DND-41 (cell line): ENCODE measurements around the gene AP3S1.

Experiments
- ATAC-seq: fragments of 200-7000 bp; cut with Tn5 transposase; 3 replicates; pipeline ENCODE4 v1.9.1; 2021; ENCODE audit warnings: low read depth; ENCODE audit not compliant: insufficient read depth
- DNase-seq: peaks from one replicate; pipeline ENCODE4 v3.0.0-alpha.2; 2020
- H2AFZ ChIP-seq: 2 replicates; pipeline ENCODE4 v1.6.0; 2012; ENCODE audit warnings: low read depth, low read length
- H3K27ac ChIP-seq: 2 replicates; pipeline ENCODE4 v1.5.1; 2012; ENCODE audit warnings: low read length, inconsistent platforms
- H3K27me3 ChIP-seq: fragments of 200-600 bp; sonication (generic); 2 replicates; pipeline ENCODE4 v1.6.0; 2012; ENCODE audit warnings: low read length, mild to moderate bottlenecking, inconsistent platforms; ENCODE audit not compliant: insufficient read depth, poor library complexity
- H3K36me3 ChIP-seq: 2 replicates; pipeline ENCODE4 v1.5.1; 2012; ENCODE audit warnings: low read length, inconsistent platforms; ENCODE audit not compliant: insufficient read depth
- H3K4me1 ChIP-seq: 2 replicates; pipeline ENCODE4 v1.5.1; 2012; ENCODE audit warnings: mild to moderate bottlenecking, low read length; ENCODE audit not compliant: insufficient read depth
- H3K4me2 ChIP-seq: 2 replicates; pipeline ENCODE4 v1.6.0; 2012; ENCODE audit warnings: mild to moderate bottlenecking, moderate library complexity, low read length, inconsistent platforms; ENCODE audit not compliant: insufficient read depth
- H3K4me3 ChIP-seq, 2 experiments: fragments of 200-600 bp in 1 of 2; shearing (Covaris generic) in 1 of 2; 2 replicates each; pipeline ENCODE4 v1.5.1; 2012 to 2016; ENCODE audit warnings: inconsistent platforms in 2 of 2, low read length in 2 of 2, mild to moderate bottlenecking in 2 of 2, low read depth in 1 of 2, moderate library complexity in 1 of 2
- H3K79me2 ChIP-seq: 2 replicates; pipeline ENCODE4 v1.6.0; 2012; ENCODE audit warnings: low read length, inconsistent platforms; ENCODE audit not compliant: insufficient read depth
- H3K9ac ChIP-seq: 2 replicates; pipeline ENCODE4 v1.6.0; 2012; ENCODE audit warnings: low read depth, mild to moderate bottlenecking, inconsistent platforms, low read length, moderate library complexity
- H3K9me3 ChIP-seq: 2 replicates; pipeline ENCODE4 v1.5.1; 2012; ENCODE audit warnings: low read length, moderate library complexity, mild to moderate bottlenecking, inconsistent platforms; ENCODE audit not compliant: insufficient read depth, severe bottlenecking
- H4K20me1 ChIP-seq: 2 replicates; pipeline ENCODE4 v1.6.0; 2012; ENCODE audit warnings: low read length; ENCODE audit not compliant: insufficient read depth
- CTCF ChIP-seq: IDR thresholded peaks from 2 replicates; pipeline ENCODE4 v1.5.1; 2012; ENCODE audit warnings: borderline replicate concordance, low read length, moderate library complexity, mild to moderate bottlenecking; ENCODE audit not compliant: poor library complexity, severe bottlenecking; ENCODE audit errors: extremely low read depth
- EZH2 ChIP-seq: IDR thresholded peaks from 3 replicates; pipeline ENCODE4 v1.6.1; 2012; ENCODE audit warnings: borderline replicate concordance, low read depth, mild to moderate bottlenecking, moderate library complexity, low read length, inconsistent platforms; ENCODE audit not compliant: severe bottlenecking

AP3S1 gene

GRCh38 chr5:115869256-115869795 lies 27.6 kb downstream of the AP3S1 start:
- Histone ChIP-seq H2AFZ (no peak overlapping the region), H3K4me1 (no peaks in the 10 kb centered on the region), H3K79me2 (peaks cover 6% of the 10 kb centered on the region), H3K9me3 (no peaks in the 10 kb centered on the region), H3K27ac (no peak overlapping the region), H3K36me3 (peaks cover 27% of the 10 kb centered on the region; the same call in 1 of the 2 replicates), H4K20me1 (peaks cover 5% of the 10 kb centered on the region; the same call in 1 of the 2 replicates), H3K4me3 (no peak overlapping the region), H3K27me3 (no peaks in the 10 kb centered on the region), H3K9ac (no peak overlapping the region), H3K4me2 (no peak overlapping the region)
- ATAC-seq (no peak), DNase-seq (no peak)
- TF ChIP-seq EZH2 (no peak), CTCF (no peak)

GRCh38 chr5:115872447-115872846 lies 30.7 kb downstream of the AP3S1 start:
- no peaks in the 10 kb centered on the region for H3K79me2 ChIP-seq

GRCh38 chr5:115873392-115873791 lies 31.7 kb downstream of the AP3S1 start:
- Histone ChIP-seq H3K27me3 (no peaks in the 10 kb centered on the region), H3K4me1 (no peaks in the 10 kb centered on the region), H4K20me1 (no peaks in the 10 kb centered on the region), H2AFZ (no peak overlapping the region), H3K9me3 (no peaks in the 10 kb centered on the region), H3K27ac (no peak overlapping the region), H3K4me2 (no peak overlapping the region), H3K9ac (no peak overlapping the region), H3K4me3 (no peak overlapping the region), H3K79me2 (no peaks in the 10 kb centered on the region; the same call in 1 of the 2 replicates), H3K36me3 (peaks cover 35% of the 10 kb centered on the region; the same call in 1 of the 2 replicates)
- DNase-seq (no peak), ATAC-seq (no peak)
- TF ChIP-seq EZH2 (no peak), CTCF (no peak)

More at GRCh38 chr5:115872447-115872846, 30.7 kb downstream of the AP3S1 start:
- Histone ChIP-seq H3K9ac (no peak overlapping the region), H3K4me2 (no peak overlapping the region), H3K36me3 (peaks cover 35% of the 10 kb centered on the region; the same call in 1 of the 2 replicates), H3K4me1 (no peaks in the 10 kb centered on the region), H2AFZ (no peak overlapping the region), H3K27ac (no peak overlapping the region), H3K9me3 (no peaks in the 10 kb centered on the region), H4K20me1 (no peaks in the 10 kb centered on the region), H3K4me3 (no peak overlapping the region), H3K27me3 (no peaks in the 10 kb centered on the region)
- ATAC-seq (no peak), DNase-seq (no peak)
- TF ChIP-seq EZH2 (no peak), CTCF (no peak)
